IMR-90 (cell line): ENCODE data around the gene ATXN7L3. TPM values are rescaled to one million over a fixed set of nuclear protein-coding genes. Genes with fewer than 3 reads are reported as not detected.
A peak's percentile ranks its signal among the peaks of the same experiment; 100 is the strongest.

Experiments
- ATAC-seq: fragments of 200-7000 bp; cut with Tn5 transposase; 2 replicates; pipeline ENCODE4 v1.9.1; 2020; ENCODE audit warnings: low read depth, mild to moderate bottlenecking, moderate library complexity
- BruUV-seq: library from RNA; stranded (reverse); fragments of 400-500 nt; replicated peaks from 2 replicates; lab custom pipeline; 2021; lab: Mats Ljungman, UMichigan
- CTCF ChIA-PET: fragments of 300-600 bp; formaldehyde crosslinking; extraction: SDS; loops from one replicate; lab custom pipeline; 2021; ENCODE audit warnings: antibody characterized with exemption; lab: Yijun Ruan, JAX
- POLR2A ChIA-PET: fragments of 300-600 bp; sonication (Branson Sonifier 250); formaldehyde crosslinking; loops from one replicate; lab custom pipeline; 2022; ENCODE audit warnings: antibody characterized with exemption; ENCODE audit not compliant: unreplicated experiment; lab: Charles Lee
- DNase-seq: peaks from one replicate; pipeline ENCODE4 v3.0.0; 2013
- H2AFZ ChIP-seq: replicated peaks from 2 replicates; pipeline ENCODE3; 2013; ENCODE audit warnings: low read length, mild to moderate bottlenecking; ENCODE audit not compliant: poor library complexity
- H2AK5ac ChIP-seq: 2 replicates; pipeline ENCODE4 v1.6.1; 2013; ENCODE audit warnings: low read depth, low read length, inconsistent platforms
- H2AK9ac ChIP-seq: replicated peaks from 2 replicates; pipeline ENCODE3; 2013; ENCODE audit warnings: mild to moderate bottlenecking, low read depth, low read length, moderate library complexity; ENCODE audit not compliant: poor library complexity
- H2BK120ac ChIP-seq: 2 replicates; pipeline ENCODE4 v1.6.1; 2013; ENCODE audit warnings: low read depth, low read length, inconsistent platforms
- H2BK15ac ChIP-seq: 3 replicates; pipeline ENCODE4 v1.6.1; 2013; ENCODE audit warnings: low read depth, low read length, inconsistent platforms
- H2BK20ac ChIP-seq: 2 replicates; pipeline ENCODE4 v1.6.1; 2013; ENCODE audit warnings: low read depth, mild to moderate bottlenecking, inconsistent platforms, low read length, moderate library complexity
- H2BK5ac ChIP-seq: 2 replicates; pipeline ENCODE4 v1.6.1; 2013; ENCODE audit warnings: mild to moderate bottlenecking, low read depth, low read length, inconsistent platforms; ENCODE audit not compliant: poor library complexity, severe bottlenecking
- H3K14ac ChIP-seq: replicated peaks from 2 replicates; pipeline ENCODE4 v1.6.1; 2013; ENCODE audit warnings: low read depth, low read length, inconsistent platforms
- H3K18ac ChIP-seq: 2 replicates; pipeline ENCODE4 v1.6.1; 2013; ENCODE audit warnings: low read depth, low read length, control low read depth
- H3K23ac ChIP-seq: 2 replicates; pipeline ENCODE4 v1.6.1; 2013; ENCODE audit warnings: low read depth, low read length, inconsistent platforms
- H3K27ac ChIP-seq: 2 replicates; pipeline ENCODE4 v1.5.1; 2013; ENCODE audit warnings: mild to moderate bottlenecking, control low read depth, low read length; ENCODE audit not compliant: insufficient read depth
- H3K27me3 ChIP-seq: 2 replicates; pipeline ENCODE4 v1.6.1; 2013; ENCODE audit warnings: low read length; ENCODE audit not compliant: control insufficient read depth, insufficient read depth
- H3K36me3 ChIP-seq: 2 replicates; pipeline ENCODE4 v1.6.1; 2013; ENCODE audit warnings: low read length, mixed read lengths; ENCODE audit not compliant: control insufficient read depth, insufficient read depth
- H3K4ac ChIP-seq: 2 replicates; pipeline ENCODE4 v1.6.1; 2013; ENCODE audit warnings: low read depth, low read length, inconsistent platforms
- H3K4me1 ChIP-seq: 2 replicates; pipeline ENCODE4 v1.6.1; 2013; ENCODE audit warnings: low read length, mixed read lengths; ENCODE audit not compliant: control insufficient read depth, insufficient read depth
- H3K4me2 ChIP-seq: 2 replicates; pipeline ENCODE4 v1.6.1; 2013; ENCODE audit warnings: low read depth, mild to moderate bottlenecking, control low read depth, low read length, moderate library complexity
- H3K4me3 ChIP-seq: 2 replicates; pipeline ENCODE4 v1.5.1; 2013; ENCODE audit warnings: low read depth, mild to moderate bottlenecking, control low read depth, low read length, moderate library complexity; ENCODE audit not compliant: insufficient read depth
- H3K56ac ChIP-seq: 2 replicates; pipeline ENCODE4 v1.6.1; 2013; ENCODE audit warnings: low read length, inconsistent platforms; ENCODE audit not compliant: insufficient read depth; ENCODE audit errors: extremely low read depth
- H3K79me1 ChIP-seq, 2 experiments: 2 replicates each; pipeline ENCODE4 v1.6.1; 2013; ENCODE audit warnings: low read length in 2 of 2, inconsistent platforms in 1 of 2, low read depth in 1 of 2
- H3K9ac ChIP-seq: 2 replicates; pipeline ENCODE4 v1.6.1; 2013; ENCODE audit warnings: low read depth, low read length, control low read depth
- H3K9me1 ChIP-seq: 2 replicates; pipeline ENCODE4 v1.6.1; 2013; ENCODE audit warnings: low read length, inconsistent platforms; ENCODE audit not compliant: insufficient read depth
- H3K9me3 ChIP-seq: 2 replicates; pipeline ENCODE4 v1.6.1; 2013; ENCODE audit warnings: low read length; ENCODE audit not compliant: control insufficient read depth, insufficient read depth
- H4K20me1 ChIP-seq: 2 replicates; pipeline ENCODE4 v1.6.1; 2013; ENCODE audit warnings: low read length, inconsistent platforms; ENCODE audit not compliant: insufficient read depth
- H4K5ac ChIP-seq: 2 replicates; pipeline ENCODE4 v1.6.1; 2013; ENCODE audit warnings: mild to moderate bottlenecking, low read depth, low read length, control low read depth
- H4K8ac ChIP-seq, 2 experiments: 2 replicates each; pipeline ENCODE4 v1.6.1; 2013; ENCODE audit warnings: low read depth in 2 of 2, low read length in 2 of 2, control low read depth in 1 of 2, inconsistent platforms in 1 of 2
- H4K91ac ChIP-seq: 2 replicates; pipeline ENCODE4 v1.6.1; 2013; ENCODE audit warnings: low read depth, low read length, inconsistent platforms; ENCODE audit not compliant: insufficient read depth
- BHLHE40 ChIP-seq: fragments of 150-350 bp; IDR thresholded peaks from 2 replicates; pipeline ENCODE4 v1.6.1; 2016; ENCODE audit warnings: mild to moderate bottlenecking, low read depth, low read length
- CEBPB ChIP-seq: IDR thresholded peaks from 2 replicates; pipeline ENCODE4 v1.6.1; 2012; ENCODE audit warnings: low read depth, low read length, improper control_type of control experiment
- CHD1 ChIP-seq: IDR thresholded peaks from 2 replicates; pipeline ENCODE4 v1.6.1; 2012; ENCODE audit warnings: low read depth, low read length, improper control_type of control experiment
- FOS ChIP-seq: fragments of 150-350 bp; IDR thresholded peaks from 2 replicates; pipeline ENCODE4 v1.6.1; 2016; ENCODE audit warnings: low read depth, low read length
- NFE2L2 ChIP-seq: fragments of 150-350 bp; IDR thresholded peaks from 2 replicates; pipeline ENCODE4 v1.6.1; 2016; ENCODE audit warnings: low read depth, mild to moderate bottlenecking, low read length
- POLR2A ChIP-seq: IDR thresholded peaks from 2 replicates; pipeline ENCODE4 v1.6.1; 2012; ENCODE audit warnings: mild to moderate bottlenecking, low read depth, low read length
- RAD21 ChIP-seq: IDR thresholded peaks from 2 replicates; pipeline ENCODE4 v1.6.1; 2012; ENCODE audit warnings: low read length, improper control_type of control experiment
- RCOR1 ChIP-seq: IDR thresholded peaks from 2 replicates; pipeline ENCODE4 v1.6.1; 2012; ENCODE audit warnings: mild to moderate bottlenecking, low read length, improper control_type of control experiment; ENCODE audit not compliant: insufficient replicate concordance
- RFX5 ChIP-seq: IDR thresholded peaks from 2 replicates; pipeline ENCODE4 v1.8.0; 2012; ENCODE audit warnings: low read depth, mild to moderate bottlenecking, low read length, moderate library complexity
- SMC3 ChIP-seq: fragments of 150-350 bp; IDR thresholded peaks from 2 replicates; pipeline ENCODE4 v1.6.1; 2016; ENCODE audit warnings: low read depth, mild to moderate bottlenecking, antibody characterized with exemption, low read length, moderate library complexity
- USF2 ChIP-seq: fragments of 150-350 bp; IDR thresholded peaks from 2 replicates; pipeline ENCODE4 v1.6.1; 2017; ENCODE audit warnings: mild to moderate bottlenecking, antibody characterized with exemption, low read length, low read depth
- WGBS, 2 experiments: methylation state at CpG; one replicate each; pipeline versions ENCODE4 v1.1.5 to v1.1.7; 2013; ENCODE audit warnings: missing lambda C conversion rate in 2 of 2; ENCODE audit not compliant: insufficient read length in 1 of 2; ENCODE audit errors: extremely low coverage in 2 of 2; 5-methylcytosine and 5-hydroxymethylcytosine counted together
- dilution Hi-C: fragments of 300-500 bp; cut with HindIII; formaldehyde crosslinking; loops from one replicate; pipeline ENCODE4 v1.14.3; 2018; ENCODE audit warnings: low sequenced_read_pairs; ENCODE audit not compliant: unreplicated experiment
- in situ Hi-C: fragments of 300-500 bp; cut with MboI; formaldehyde crosslinking; loops from 3 replicates; pipeline ENCODE4 v1.14.3; 2019; ENCODE audit warnings: low sequenced_read_pairs, inconsistent platforms, mixed read lengths
- intact Hi-C: fragments of 100-400 bp; cut with micrococcal nuclease; formaldehyde crosslinking; loops from 2 replicates; pipeline ENCODE4 v1.10.0; 2022
- polyA plus RNA-seq, 3 experiments: library from polyadenylated mRNA; depleted of rRNA; stranded (reverse); fragments of >200 nt; gene quantifications; 2 replicates each; pipeline ENCODE4 v1.2.3, GENCODE V29; 2012; ENCODE audit warnings: low replicate concordance in 1 of 3
- total RNA-seq: library from RNA; depleted of rRNA; stranded (reverse); fragments of >200 nt; gene quantifications from 2 replicates; pipeline ENCODE4 v1.2.3, GENCODE V29; 2012

The ATXN7L3 gene
- total and polyA plus RNA-seq, 2 of the 4 experiments (the other 2 are of a cell fraction), result 17.2 to 40.9 TPM

GRCh38 chr17:44223541-44224071 is 23.9 kb upstream of the ATXN7L3 start:
- H3K23ac ChIP-seq, result peak overlapping the region; percentile 60; the same call in 1 of the 2 replicates
- ChIA-PET POLR2A (interaction anchor here (0.5 kb wide), 1 partner anchor 589 kb away, joined by 3 read pairs; no protein-coding TSS in a partner anchor), CTCF (no interaction called here)
- peaks cover 9% of the 10 kb centered on the region for H3K4me1 ChIP-seq
- H3K56ac ChIP-seq, result no peak overlapping the region
- dilution Hi-C loops (no loop called here), in situ Hi-C loops (loop anchor here (5.0 to 25.0 kb wide), 3 partner anchors 104 to 414 kb away; partner anchors contain the start of gene GPATCH8), intact Hi-C loops (loop anchor here (5.0 kb wide), 2 partner anchors 84 to 414 kb away; partner anchors contain the start of gene RUNDC3A)
- H3K4me2 ChIP-seq, result no peak overlapping the region
- no peak overlapping the region for H2BK5ac ChIP-seq
- ATAC-seq (no peak), DNase-seq (peak; percentile 65)
- H3K27ac ChIP-seq, result no peak overlapping the region
- no peak overlapping the region for H4K5ac ChIP-seq
- no peak overlapping the region for H3K4me3 ChIP-seq
- H3K18ac ChIP-seq, result no peak overlapping the region
- no peak overlapping the region for H4K91ac ChIP-seq
- H3K14ac ChIP-seq, result no peak overlapping the region
- H2AK5ac ChIP-seq, result no peak overlapping the region
- H2AFZ ChIP-seq, result no peak overlapping the region
- H3K27me3 ChIP-seq, result peaks cover 4% of the 10 kb centered on the region; the same call in 1 of the 2 replicates
- H3K9me1 ChIP-seq, result no peaks in the 10 kb centered on the region; the same call in 1 of the 2 replicates
- no peaks in the 10 kb centered on the region for H3K36me3 ChIP-seq
- H3K9ac ChIP-seq, result no peak overlapping the region
- no peak overlapping the region for H2AK9ac ChIP-seq
- TF ChIP-seq SMC3, result no peak
- no peak for TF ChIP-seq CEBPB
- no peak for TF ChIP-seq RCOR1
- TF ChIP-seq FOS, result no peak
- no peak for TF ChIP-seq RAD21
- TF ChIP-seq RFX5, result no peak
- TF ChIP-seq NFE2L2, result no peak
- no peak for TF ChIP-seq POLR2A
- TF ChIP-seq USF2, result no peak
- no peak for TF ChIP-seq CHD1
- TF ChIP-seq BHLHE40, result no peak
- H3K4ac ChIP-seq, result no peak overlapping the region
- 0% methylated on average over 1 of the region's 7 CpGs; no CpG with 5 or more reads in 1 of the 2 experiments for WGBS, 2 experiments
- no peak overlapping the region for H2BK20ac ChIP-seq
- no peaks in the 10 kb centered on the region; the same call in none of the 2 replicates for H4K20me1 ChIP-seq
- no peak overlapping the region for H4K8ac ChIP-seq
- no peak overlapping the region for H2BK15ac ChIP-seq
- no peaks in the 10 kb centered on the region for H3K9me3 ChIP-seq
- TSS peak; percentile 28 for BruUV-seq
- peaks cover 0 to 23% of the 10 kb centered on the region in 2 experiments; a peak in 2 of 4 replicates for H3K79me1 ChIP-seq
- no peak overlapping the region for H2BK120ac ChIP-seq
